Endothelial cell of umbilical vein (primary cell): ENCODE results near the gene HIP1R. TPM values are rescaled to one million over a fixed set of nuclear protein-coding genes. Genes with fewer than 3 reads are reported as not detected.

Source experiments
- BruUV-seq: library from RNA; stranded (reverse); fragments of 400-500 nt; replicated peaks from 2 replicates; lab custom pipeline; 2021; lab: Mats Ljungman, UMichigan
- CTCF ChIA-PET: fragments of 300-600, 350-600 bp; sonication (Branson Sonifier 250); formaldehyde crosslinking; loops from one replicate; lab custom pipeline; 2021; ENCODE audit warnings: antibody characterized with exemption, inconsistent platforms; lab: Charles Lee
- POLR2A ChIA-PET: fragments of 300-600, 350-600 bp; sonication (Branson Sonifier 250); formaldehyde crosslinking; loops from one replicate; lab custom pipeline; 2021; ENCODE audit warnings: antibody characterized with exemption, inconsistent platforms; lab: Charles Lee
- DNase-seq: peaks from one replicate; pipeline ENCODE4 v3.0.0-alpha.2; 2011; ENCODE audit warnings: low read depth, low spot score
- FAIRE-seq: peaks from 2 replicates; lab custom pipeline; 2011; peaks lifted over from hg19 to GRCh38; lab: Jason Lieb, UNC
- H2AFZ ChIP-seq: 2 replicates; pipeline ENCODE4 v1.6.0; 2012; ENCODE audit warnings: low read depth, low read length, control low read depth, inconsistent platforms
- H3K27ac ChIP-seq: 2 replicates; pipeline ENCODE4 v1.5.1; 2011; ENCODE audit warnings: low read depth, mild to moderate bottlenecking, control low read depth, low read length, moderate library complexity; ENCODE audit not compliant: insufficient read depth
- H3K27me3 ChIP-seq, 2 experiments: 2 replicates each; pipeline versions ENCODE4 v1.6.0 to v1.6.1; 2011; ENCODE audit warnings: low read length in 2 of 2, mixed read lengths in 1 of 2; ENCODE audit not compliant: control insufficient read depth in 2 of 2, insufficient read depth in 2 of 2
- H3K36me3 ChIP-seq, 2 experiments: 2 replicates in 1 of 2; 3 replicates in 1 of 2; pipeline ENCODE4 v1.5.1; 2011; ENCODE audit warnings: low read length in 2 of 2, mild to moderate bottlenecking in 1 of 2, moderate library complexity in 1 of 2; ENCODE audit not compliant: control insufficient read depth in 2 of 2, insufficient read depth in 2 of 2; ENCODE audit errors: extremely low read depth in 1 of 2
- H3K4me1 ChIP-seq: 3 replicates; pipeline ENCODE4 v1.5.1; 2011; ENCODE audit warnings: mild to moderate bottlenecking, low read length; ENCODE audit not compliant: control insufficient read depth, insufficient read depth; ENCODE audit errors: extremely low read depth
- H3K4me2 ChIP-seq: 2 replicates; pipeline ENCODE4 v1.6.1; 2011; ENCODE audit warnings: low read length, control low read depth, mixed read lengths; ENCODE audit not compliant: insufficient read depth
- H3K4me3 ChIP-seq, 3 experiments: fragments of 200-600 bp in 1 of 3; sonication (generic), shearing (Covaris generic) in 1 of 3; replicated peaks in 1 of 3; 2 replicates each; pipeline ENCODE4 v1.5.1; 2011 to 2016; ENCODE audit warnings: control low read depth in 3 of 3, low read length in 3 of 3, mild to moderate bottlenecking in 2 of 3, inconsistent platforms in 1 of 3, low read depth in 1 of 3, moderate library complexity in 1 of 3; ENCODE audit not compliant: insufficient read depth in 1 of 3
- H3K79me2 ChIP-seq: 2 replicates; pipeline ENCODE4 v1.6.0; 2012; ENCODE audit warnings: low read length, inconsistent platforms; ENCODE audit not compliant: control insufficient read depth, insufficient read depth
- H3K9ac ChIP-seq: replicated peaks from 2 replicates; pipeline ENCODE3; 2011; ENCODE audit warnings: low read length, control low read depth; ENCODE audit not compliant: insufficient read depth; ENCODE audit errors: extremely low read depth
- H3K9me1 ChIP-seq: replicated peaks from 3 replicates; pipeline ENCODE4 v1.6.0; 2011; ENCODE audit warnings: mild to moderate bottlenecking, low read length; ENCODE audit not compliant: control insufficient read depth, insufficient read depth; ENCODE audit errors: extremely low read depth
- H3K9me3 ChIP-seq: replicated peaks from 2 replicates; pipeline ENCODE4 v1.5.1; 2012; ENCODE audit warnings: low read length, inconsistent platforms; ENCODE audit not compliant: control insufficient read depth, insufficient read depth
- H4K20me1 ChIP-seq: replicated peaks from 2 replicates; pipeline ENCODE3; 2011; ENCODE audit warnings: mild to moderate bottlenecking, low read length; ENCODE audit not compliant: control insufficient read depth, insufficient read depth; ENCODE audit errors: extremely low read depth
- EZH2 ChIP-seq: IDR thresholded peaks from 2 replicates; pipeline ENCODE4 v1.6.1; 2012; ENCODE audit warnings: borderline replicate concordance, low read depth, mild to moderate bottlenecking, moderate library complexity, low read length, inconsistent platforms; ENCODE audit not compliant: severe bottlenecking
- FOS ChIP-seq: IDR thresholded peaks from 2 replicates; pipeline ENCODE4 v1.6.1; 2011; ENCODE audit warnings: mild to moderate bottlenecking, low read length, moderate library complexity, borderline replicate concordance; ENCODE audit not compliant: insufficient read depth
- GATA2 ChIP-seq: IDR thresholded peaks from 2 replicates; pipeline ENCODE4 v1.7.0; 2011; ENCODE audit warnings: low read depth, mild to moderate bottlenecking, moderate library complexity, mixed read lengths, low read length; ENCODE audit not compliant: insufficient read length, insufficient read depth
- JUN ChIP-seq: IDR thresholded peaks from 2 replicates; pipeline ENCODE4 v1.6.1; 2011; ENCODE audit warnings: borderline replicate concordance, low read depth; ENCODE audit not compliant: insufficient read length, insufficient read depth
- POLR2A ChIP-seq: IDR thresholded peaks from 2 replicates; pipeline ENCODE4 v1.6.1; 2012; ENCODE audit warnings: low read depth, mild to moderate bottlenecking, control low read depth, low read length
- dilution Hi-C: fragments of 300-500 bp; cut with MboI; formaldehyde crosslinking; loops from one replicate; pipeline ENCODE4 v1.15.0; 2019; ENCODE audit warnings: low sequenced_read_pairs; ENCODE audit not compliant: extremely low pct_ligation_motif_present
- intact Hi-C: fragments of 100-400 bp; cut with micrococcal nuclease; formaldehyde crosslinking; loops from one replicate; pipeline ENCODE4 v1.10.0; 2022
- polyA plus RNA-seq, 4 experiments: library from polyadenylated mRNA; depleted of rRNA in 3 of 4; stranded (reverse) in 3 of 4; unstranded in 1 of 4; fragments of >200 nt; gene quantifications; 2 replicates each; pipeline versions ENCODE4 v1.2.1 to v1.2.3, GENCODE V29; 2011 to 2012; ENCODE audit warnings: missing spikeins in 1 of 4
- total RNA-seq: library from RNA; stranded (reverse); gene quantifications from 2 replicates; pipeline ENCODE4 v1.2.3, GENCODE V29; 2021
- TF ChIP-seq, protein P1 (sequence below): IDR thresholded peaks from 2 replicates; pipeline ENCODE4 v1.6.1; 2011; ENCODE audit not compliant: insufficient read depth, insufficient read length
- TF ChIP-seq, protein P2 (sequence below), 2 donors: IDR thresholded peaks; 1 replicate in 1 of 2; 2 replicates in 1 of 2; pipeline ENCODE4 v1.5.1; 2011; ENCODE audit warnings: low read length in 2 of 2, mild to moderate bottlenecking in 2 of 2, moderate library complexity in 2 of 2, control low read depth in 1 of 2, inconsistent platforms in 1 of 2, low read depth in 1 of 2; ENCODE audit not compliant: insufficient read depth in 1 of 2; ENCODE audit errors: extremely low read depth in 1 of 2

The HIP1R gene
- total and polyA plus RNA-seq, 2 donors (not counting 3 experiments of a cell fraction or from before 2014, with no cell fraction given), result 111 to 122 TPM

DNA sequence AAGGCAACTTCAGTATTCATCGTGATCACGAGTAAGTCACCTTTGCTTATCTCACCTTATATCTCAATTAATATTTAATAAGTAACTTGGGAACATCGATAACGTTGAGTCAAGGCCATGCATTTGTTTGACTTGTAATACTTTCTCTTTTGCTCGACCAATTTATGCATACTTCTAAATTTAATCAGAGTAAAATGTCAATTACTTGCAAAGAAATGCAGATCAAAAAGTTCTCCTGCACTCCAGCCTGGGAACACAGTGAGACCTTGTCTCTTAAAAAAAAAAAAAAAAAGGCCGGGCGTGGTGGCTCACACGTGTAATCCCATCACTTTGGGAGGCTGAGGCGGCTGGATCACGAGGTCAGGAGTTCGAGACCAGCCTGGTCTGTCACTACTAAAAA lies 11.8 kb upstream of the HIP1R start:
- Histone ChIP-seq H3K9me3 (no peaks in the 10 kb centered on the region), H3K27me3 (peaks cover 3% of the 10 kb centered on the region in 2 experiments), H3K4me2 (no peak overlapping the region), H3K27ac (no peak overlapping the region), H4K20me1 (no peaks in the 10 kb centered on the region), H3K4me3 (no peak overlapping the region), H3K4me1 (peaks cover 5% of the 10 kb centered on the region), H2AFZ (no peak overlapping the region), H3K36me3 (no peaks in the 10 kb centered on the region), H3K79me2 (no peaks in the 10 kb centered on the region), H3K9ac (no peak overlapping the region), H3K9me1 (no peaks in the 10 kb centered on the region)
- FAIRE-seq (no peak), DNase-seq (no peak)
- POLR2A ChIA-PET, result no interaction called here
- BruUV-seq, result no TSS peak
- CTCF ChIA-PET, result interaction anchor here (1.0 to 1.7 kb wide), 3 partner anchors 11 to 129 kb away, joined by 3 to 10 read pairs (median 3); no protein-coding TSS in a partner anchor
- intact Hi-C loops, result no loop called here
- dilution Hi-C loops, result no loop called here
- TF ChIP-seq, protein P1, sequence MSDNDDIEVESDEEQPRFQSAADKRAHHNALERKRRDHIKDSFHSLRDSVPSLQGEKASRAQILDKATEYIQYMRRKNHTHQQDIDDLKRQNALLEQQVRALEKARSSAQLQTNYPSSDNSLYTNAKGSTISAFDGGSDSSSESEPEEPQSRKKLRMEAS, result no peak
- TF ChIP-seq, protein P2, sequence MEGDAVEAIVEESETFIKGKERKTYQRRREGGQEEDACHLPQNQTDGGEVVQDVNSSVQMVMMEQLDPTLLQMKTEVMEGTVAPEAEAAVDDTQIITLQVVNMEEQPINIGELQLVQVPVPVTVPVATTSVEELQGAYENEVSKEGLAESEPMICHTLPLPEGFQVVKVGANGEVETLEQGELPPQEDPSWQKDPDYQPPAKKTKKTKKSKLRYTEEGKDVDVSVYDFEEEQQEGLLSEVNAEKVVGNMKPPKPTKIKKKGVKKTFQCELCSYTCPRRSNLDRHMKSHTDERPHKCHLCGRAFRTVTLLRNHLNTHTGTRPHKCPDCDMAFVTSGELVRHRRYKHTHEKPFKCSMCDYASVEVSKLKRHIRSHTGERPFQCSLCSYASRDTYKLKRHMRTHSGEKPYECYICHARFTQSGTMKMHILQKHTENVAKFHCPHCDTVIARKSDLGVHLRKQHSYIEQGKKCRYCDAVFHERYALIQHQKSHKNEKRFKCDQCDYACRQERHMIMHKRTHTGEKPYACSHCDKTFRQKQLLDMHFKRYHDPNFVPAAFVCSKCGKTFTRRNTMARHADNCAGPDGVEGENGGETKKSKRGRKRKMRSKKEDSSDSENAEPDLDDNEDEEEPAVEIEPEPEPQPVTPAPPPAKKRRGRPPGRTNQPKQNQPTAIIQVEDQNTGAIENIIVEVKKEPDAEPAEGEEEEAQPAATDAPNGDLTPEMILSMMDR (IDR thresholded peaks at IDR 0.05; ENCODE audit: extremely low read depth in 1 of 2, insufficient read depth in 1 of 2, low read depth in 1 of 2, low read length in 2 of 2), result no peak
- TF ChIP-seq POLR2A (no peak), GATA2 (no peak), FOS (no peak), EZH2 (no peak), JUN (no peak)
